ENCODE data around the gene SP8. TPM values are rescaled to one million over a fixed set of nuclear protein-coding genes. Genes with fewer than 3 reads are reported as not detected.

SP8 gene
- total RNA-seq, 1 donor from 2014 or later, result 0.70 TPM

GRCh38 chr7:20785157-20786048 is 1.3 kb downstream of the SP8 start:
- Histone ChIP-seq H3K27ac (ENCODE audit: low read depth, low read length) (no peak overlapping the region), H3K4me1 (ENCODE audit: insufficient read depth, low read length) (peaks cover 10% of the 10 kb centered on the region), H3K36me3 (ENCODE audit: insufficient read depth, low read length) (no peaks in the 10 kb centered on the region), H3K79me2 (ENCODE audit: insufficient read depth, low read length) (no peaks in the 10 kb centered on the region), H4K20me1 (ENCODE audit: insufficient read depth, low read length) (no peaks in the 10 kb centered on the region), H3K9me3 (ENCODE audit: insufficient read depth, low read depth, low read length) (no peaks in the 10 kb centered on the region), H3K4me2 (ENCODE audit: low read length) (peak overlapping the region; percentile 94), H3K9ac (ENCODE audit: low read length) (peak overlapping the region; percentile 38), H2AFZ (ENCODE audit: low read depth, low read length) (peak overlapping the region; percentile 73), H3K4me3 (ENCODE audit: insufficient read depth, low read depth, low read length) (peak overlapping the region; percentile 62), H3K27me3 (ENCODE audit: insufficient read depth, low read length) (peaks cover 76% of the 10 kb centered on the region)
- Mint-ChIP-seq H3K4me1 (ENCODE audit: low read depth, unreplicated experiment) (peaks cover 2% of the 10 kb centered on the region), H3K36me3 (ENCODE audit: low read depth, unreplicated experiment) (no peaks in the 10 kb centered on the region), H3K27ac (ENCODE audit: unreplicated experiment) (peak overlapping the region; percentile 55), H3K4me3 (ENCODE audit: unreplicated experiment) (peak overlapping the region; percentile 62), H3K27me3 (ENCODE audit: low read depth, unreplicated experiment) (peaks cover 65% of the 10 kb centered on the region), H3K9me3 (ENCODE audit: unreplicated experiment) (peaks cover 7% of the 10 kb centered on the region)
- DNase-seq (ENCODE audit: low read depth) (no peak), FAIRE-seq (no peak)
- TF ChIP-seq CTCF (IDR thresholded peaks at IDR 0.05; ENCODE audit: insufficient read depth, low read depth, low read length), result no peak
- TF ChIP-seq EZH2 (IDR thresholded peaks at IDR 0.05; ENCODE audit: insufficient read depth, low read length), result no peak

DNA sequence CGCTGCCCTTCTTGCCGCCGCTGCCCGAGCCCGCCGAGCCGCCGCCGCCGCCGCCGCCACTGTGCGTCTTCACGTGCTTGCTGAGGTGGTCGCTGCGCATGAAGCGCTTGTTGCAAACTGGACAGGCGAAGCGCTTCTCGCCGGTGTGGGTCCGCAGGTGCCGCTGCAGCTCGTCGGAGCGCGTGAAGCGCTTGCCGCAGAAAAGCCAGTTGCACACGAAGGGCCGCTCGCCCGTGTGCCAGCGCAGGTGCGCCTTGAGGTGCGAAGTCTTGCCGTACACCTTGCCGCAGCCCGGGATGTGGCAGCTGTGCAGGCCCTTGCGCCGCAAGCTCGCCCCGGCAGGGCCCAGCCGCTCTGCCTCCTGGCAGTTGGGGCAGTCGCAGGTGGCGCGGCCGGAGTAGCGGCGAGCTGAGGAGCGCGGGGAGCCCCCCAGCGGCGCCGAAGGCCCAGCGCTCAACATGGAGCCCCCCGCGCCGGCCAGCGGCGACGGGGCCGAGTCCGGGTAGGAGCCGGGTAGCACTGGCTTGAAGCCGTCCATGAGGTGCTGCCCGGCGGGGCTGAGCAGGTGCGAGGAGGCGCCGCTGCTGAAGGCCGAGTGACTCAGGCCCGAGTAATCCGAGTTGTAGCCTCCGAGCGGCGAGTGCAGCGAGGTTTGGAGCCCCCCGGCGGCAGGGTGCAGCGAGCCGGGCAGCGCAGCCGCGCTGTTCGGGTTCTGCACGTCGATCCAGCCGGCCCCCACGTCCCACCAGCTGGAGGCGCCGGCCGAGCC is 2.1 kb downstream of the SP8 start:
- Mint-ChIP-seq H3K4me3 (ENCODE audit: unreplicated experiment) (no peak overlapping the region), H3K27ac (ENCODE audit: unreplicated experiment) (no peak overlapping the region), H3K27me3 (ENCODE audit: low read depth, unreplicated experiment) (peaks cover 65% of the 10 kb centered on the region), H3K36me3 (ENCODE audit: low read depth, unreplicated experiment) (no peaks in the 10 kb centered on the region), H3K9me3 (ENCODE audit: unreplicated experiment) (peaks cover 7% of the 10 kb centered on the region), H3K4me1 (ENCODE audit: low read depth, unreplicated experiment) (peaks cover 2% of the 10 kb centered on the region)
- Histone ChIP-seq H4K20me1 (ENCODE audit: insufficient read depth, low read length) (no peaks in the 10 kb centered on the region), H3K27ac (ENCODE audit: low read depth, low read length) (no peak overlapping the region), H3K9me3 (ENCODE audit: insufficient read depth, low read depth, low read length) (no peaks in the 10 kb centered on the region), H3K4me2 (ENCODE audit: low read length) (peak overlapping the region; percentile 94), H3K9ac (ENCODE audit: low read length) (no peak overlapping the region), H3K79me2 (ENCODE audit: insufficient read depth, low read length) (no peaks in the 10 kb centered on the region), H3K36me3 (ENCODE audit: insufficient read depth, low read length) (no peaks in the 10 kb centered on the region), H3K27me3 (ENCODE audit: insufficient read depth, low read length) (peaks cover 74% of the 10 kb centered on the region), H3K4me3 (ENCODE audit: insufficient read depth, low read depth, low read length) (no peak overlapping the region), H2AFZ (ENCODE audit: low read depth, low read length) (peak overlapping the region; percentile 63), H3K4me1 (ENCODE audit: insufficient read depth, low read length) (peaks cover 10% of the 10 kb centered on the region)
- TF ChIP-seq CTCF (IDR thresholded peaks at IDR 0.05; ENCODE audit: insufficient read depth, low read depth, low read length) (no peak), EZH2 (IDR thresholded peaks at IDR 0.05; ENCODE audit: insufficient read depth, low read length) (peak; percentile 94)
- no peak for FAIRE-seq
- DNase-seq (ENCODE audit: low read depth), result no peak

Measured in astrocyte (in vitro differentiated cells and primary cell).